ENCODE measurements around the gene ELF1.

DNA sequence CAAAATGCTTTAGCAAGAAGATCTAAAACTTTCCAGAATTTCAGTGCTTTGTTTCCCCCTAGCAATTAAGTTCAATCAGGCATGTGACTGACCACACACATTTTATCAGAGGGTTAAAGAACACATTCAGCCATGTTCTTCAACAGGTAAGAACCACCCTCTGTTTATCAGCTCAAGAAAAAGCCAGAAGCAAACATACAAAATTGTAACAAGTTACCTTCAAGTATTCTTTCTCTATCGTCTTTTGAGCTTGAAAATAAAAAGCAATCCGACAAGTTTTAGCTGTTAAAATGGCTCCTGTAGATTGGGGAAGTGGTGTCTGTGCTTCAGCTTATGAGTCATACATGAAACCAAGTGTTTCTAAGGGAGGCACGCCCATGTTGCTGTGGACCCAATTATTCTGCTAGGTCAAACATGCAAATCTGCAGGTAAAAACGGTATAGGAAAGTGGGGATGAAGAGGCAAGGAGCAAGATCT is at the start of gene ELF1:
- TF ChIP-seq POLR2AphosphoS5 (IDR thresholded peaks at IDR 0.05; ENCODE audit: borderline replicate concordance, low read depth, low read length) (no peak), EZH2 (IDR thresholded peaks at IDR 0.05) (no peak)
